Measurements from ENCODE around the gene CILP. TPM values are rescaled to one million over a fixed set of nuclear protein-coding genes. Genes with fewer than 3 reads are reported as not detected.

CILP gene
- total RNA-seq, 1 experiment from 2014 or later = 0.05 TPM

DNA sequence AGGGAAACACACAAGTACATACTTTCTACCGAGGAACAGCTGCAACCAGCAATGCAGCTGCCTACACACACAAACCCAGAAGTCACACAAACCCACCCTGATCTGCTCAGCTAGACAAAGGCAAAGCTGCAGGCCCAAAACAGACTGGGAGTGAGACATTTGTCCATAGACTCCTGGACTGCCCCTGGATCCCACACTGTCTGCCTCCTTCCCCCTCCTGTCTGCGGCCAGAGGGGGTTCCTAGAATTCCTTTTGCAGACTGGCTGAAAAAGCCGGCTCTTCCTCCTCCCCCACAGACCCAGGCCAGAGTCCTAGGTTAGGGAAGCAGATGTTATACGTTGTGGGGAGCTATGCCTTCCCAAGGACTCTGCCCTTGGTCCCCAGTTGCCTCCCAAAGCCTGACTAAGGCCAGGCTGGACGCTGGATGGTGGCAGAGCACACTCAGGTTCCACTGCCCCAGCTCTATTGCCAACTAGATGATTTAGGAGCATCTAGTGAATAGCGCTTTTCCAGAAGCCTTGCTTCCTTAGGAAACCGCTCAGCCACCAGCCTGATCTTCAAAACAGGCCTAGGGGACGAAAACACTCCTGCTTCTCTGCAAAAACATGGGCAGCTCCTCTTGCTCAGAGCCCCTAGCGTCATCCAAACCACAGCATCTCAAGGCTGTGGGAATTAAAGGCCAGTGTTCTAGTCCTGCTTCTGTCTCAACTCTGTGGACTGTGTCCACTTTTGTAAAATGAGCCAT, 37.4 kb upstream of the CILP start:
- Mint-ChIP-seq H3K27me3 (ENCODE audit: unreplicated experiment) (no peaks in the 10 kb centered on the region), H3K27ac (ENCODE audit: unreplicated experiment) (no peak overlapping the region), H3K4me3 (ENCODE audit: low read depth, unreplicated experiment) (no peak overlapping the region)

DNA sequence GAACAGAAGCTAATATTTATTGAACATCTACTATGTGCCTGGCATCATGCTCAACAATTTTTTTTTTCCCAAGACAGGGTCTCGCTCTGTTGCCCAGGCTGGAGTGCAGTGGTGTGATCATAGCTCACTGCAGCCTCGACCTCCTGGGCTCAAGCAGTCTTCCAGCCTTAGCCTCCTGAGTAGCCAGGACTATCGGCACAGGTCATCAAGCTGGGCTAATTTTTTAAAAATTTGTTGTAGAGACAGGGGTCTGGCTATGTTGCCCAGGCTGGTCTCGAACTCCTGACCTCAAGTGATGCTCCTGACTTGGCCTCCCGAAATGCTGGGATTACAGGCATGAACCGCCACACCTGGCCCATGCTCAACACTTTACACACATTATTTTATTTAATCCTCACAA, 35.7 kb upstream of the CILP start:
- Mint-ChIP-seq H3K36me3 (ENCODE audit: insufficient read depth, unreplicated experiment) (no peaks in the 10 kb centered on the region), H3K4me3 (ENCODE audit: low read depth, unreplicated experiment) (no peak overlapping the region), H3K27ac (ENCODE audit: unreplicated experiment) (no peak overlapping the region), H3K27me3 (ENCODE audit: unreplicated experiment) (no peaks in the 10 kb centered on the region), H3K4me1 (ENCODE audit: low read depth, unreplicated experiment) (no peaks in the 10 kb centered on the region), H3K9me3 (ENCODE audit: low read depth, unreplicated experiment) (no peaks in the 10 kb centered on the region)
- no peak for DNase-seq
- CTCF ChIA-PET = no interaction called here
- BruUV-seq (replicated peaks) = no TSS peak
- intact Hi-C loops (cut with micrococcal nuclease; ENCODE audit: unreplicated experiment) = no loop called here
- TF ChIP-seq, protein P1, sequence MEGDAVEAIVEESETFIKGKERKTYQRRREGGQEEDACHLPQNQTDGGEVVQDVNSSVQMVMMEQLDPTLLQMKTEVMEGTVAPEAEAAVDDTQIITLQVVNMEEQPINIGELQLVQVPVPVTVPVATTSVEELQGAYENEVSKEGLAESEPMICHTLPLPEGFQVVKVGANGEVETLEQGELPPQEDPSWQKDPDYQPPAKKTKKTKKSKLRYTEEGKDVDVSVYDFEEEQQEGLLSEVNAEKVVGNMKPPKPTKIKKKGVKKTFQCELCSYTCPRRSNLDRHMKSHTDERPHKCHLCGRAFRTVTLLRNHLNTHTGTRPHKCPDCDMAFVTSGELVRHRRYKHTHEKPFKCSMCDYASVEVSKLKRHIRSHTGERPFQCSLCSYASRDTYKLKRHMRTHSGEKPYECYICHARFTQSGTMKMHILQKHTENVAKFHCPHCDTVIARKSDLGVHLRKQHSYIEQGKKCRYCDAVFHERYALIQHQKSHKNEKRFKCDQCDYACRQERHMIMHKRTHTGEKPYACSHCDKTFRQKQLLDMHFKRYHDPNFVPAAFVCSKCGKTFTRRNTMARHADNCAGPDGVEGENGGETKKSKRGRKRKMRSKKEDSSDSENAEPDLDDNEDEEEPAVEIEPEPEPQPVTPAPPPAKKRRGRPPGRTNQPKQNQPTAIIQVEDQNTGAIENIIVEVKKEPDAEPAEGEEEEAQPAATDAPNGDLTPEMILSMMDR (IDR thresholded peaks at IDR 0.05; ENCODE audit: unreplicated experiment) = no peak

More for the DNA sequence above, 37.4 kb upstream of the CILP start:
- H3K36me3 Mint-ChIP-seq (ENCODE audit: insufficient read depth, unreplicated experiment) = no peaks in the 10 kb centered on the region
- intact Hi-C loops (cut with micrococcal nuclease; ENCODE audit: unreplicated experiment) = no loop called here
- no peaks in the 10 kb centered on the region for H3K9me3 Mint-ChIP-seq (ENCODE audit: low read depth, unreplicated experiment)
- CTCF ChIA-PET = interaction anchor here (0.6 kb wide), 1 partner anchor 497 kb away, joined by 3 read pairs; no protein-coding TSS in a partner anchor
- H3K4me1 Mint-ChIP-seq (ENCODE audit: low read depth, unreplicated experiment) = no peaks in the 10 kb centered on the region
- no TSS peak for BruUV-seq (replicated peaks)
- TF ChIP-seq, protein P1 (IDR thresholded peaks at IDR 0.05; ENCODE audit: unreplicated experiment) = no peak
- no peak for DNase-seq

DNA sequence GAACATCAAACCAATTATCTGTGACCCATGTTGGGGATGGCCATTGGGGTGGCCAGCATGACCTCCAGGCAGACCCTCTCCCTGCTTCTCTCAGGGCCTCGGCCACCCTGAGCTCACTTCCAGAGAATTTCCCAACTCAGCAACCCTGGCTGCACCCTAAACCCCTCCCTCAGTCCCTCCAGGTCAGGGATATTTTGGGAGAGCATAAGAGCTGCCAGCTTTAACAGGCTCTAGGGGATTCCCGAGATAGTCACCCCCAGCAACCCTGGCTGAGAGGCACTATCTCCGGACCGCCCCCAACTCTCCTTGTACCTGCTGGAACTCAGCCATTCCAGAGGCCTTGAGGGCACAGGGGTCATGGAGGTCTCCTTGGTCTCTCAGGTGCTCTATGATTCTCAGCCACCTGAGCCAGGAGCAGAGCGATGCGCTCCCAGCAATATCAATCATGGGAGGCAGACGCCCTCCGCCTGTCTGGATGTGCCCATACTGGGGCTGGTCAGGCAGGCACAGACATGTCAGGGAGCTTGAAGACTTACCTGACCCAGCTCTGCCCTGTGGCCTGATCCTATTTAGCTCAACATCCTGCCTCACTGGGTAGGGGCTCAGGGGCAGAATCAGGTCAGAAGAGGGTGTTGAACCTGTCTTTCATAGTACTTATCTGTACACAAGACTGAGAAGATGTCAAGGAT, 34.9 kb upstream of the CILP start:
- no peak for DNase-seq
- H3K36me3 Mint-ChIP-seq (ENCODE audit: insufficient read depth, unreplicated experiment) = no peaks in the 10 kb centered on the region
- no peaks in the 10 kb centered on the region for H3K27me3 Mint-ChIP-seq (ENCODE audit: unreplicated experiment)
- no peak overlapping the region for H3K27ac Mint-ChIP-seq (ENCODE audit: unreplicated experiment)
- intact Hi-C loops (cut with micrococcal nuclease; ENCODE audit: unreplicated experiment) = no loop called here
- H3K9me3 Mint-ChIP-seq (ENCODE audit: low read depth, unreplicated experiment) = no peaks in the 10 kb centered on the region
- H3K4me1 Mint-ChIP-seq (ENCODE audit: low read depth, unreplicated experiment) = no peaks in the 10 kb centered on the region
- CTCF ChIA-PET = interaction anchor here (0.9 kb wide), 1 partner anchor 10 kb away, joined by 5 read pairs; no protein-coding TSS in a partner anchor
- TF ChIP-seq, protein P1 (IDR thresholded peaks at IDR 0.05; ENCODE audit: unreplicated experiment) = no peak
- BruUV-seq (replicated peaks) = no TSS peak
- no peak overlapping the region for H3K4me3 Mint-ChIP-seq (ENCODE audit: low read depth, unreplicated experiment)

DNA sequence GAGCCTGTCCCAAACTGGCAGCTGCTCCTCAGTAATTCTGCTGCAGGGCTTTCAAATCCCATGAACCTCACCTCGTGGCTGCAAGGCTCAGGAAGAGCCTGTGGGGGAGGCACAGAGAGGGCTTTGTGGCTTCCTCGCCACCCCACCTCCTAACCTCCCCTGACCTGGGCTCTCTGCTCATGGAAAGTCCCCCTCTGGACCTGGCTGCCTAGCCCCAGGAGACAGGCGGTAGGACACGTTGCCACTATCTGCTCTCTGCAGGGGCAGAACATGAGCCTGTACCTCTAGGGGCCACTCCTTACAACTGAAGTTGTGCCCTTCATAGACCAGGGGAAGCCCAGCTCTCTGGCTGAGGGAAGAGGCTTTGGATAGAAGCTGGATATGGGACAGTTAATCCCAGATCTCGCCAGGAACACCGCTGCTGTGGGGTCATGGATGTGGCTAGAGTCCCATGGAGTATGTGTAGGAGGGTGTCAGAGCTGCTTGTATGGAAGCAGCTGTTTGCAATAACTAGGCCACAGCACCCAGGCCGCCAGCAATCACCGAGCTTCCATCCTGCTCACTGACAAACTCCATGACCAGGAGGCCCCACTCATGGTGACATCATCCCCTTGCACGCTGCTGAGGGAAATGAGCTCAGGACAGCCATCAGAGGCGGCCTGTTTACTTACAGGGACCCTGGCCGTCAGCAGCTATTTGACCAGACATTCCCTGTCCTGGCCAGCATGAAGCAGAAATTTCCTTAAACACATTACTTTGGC, 34.0 kb upstream of the CILP start:
- TF ChIP-seq, protein P1 (IDR thresholded peaks at IDR 0.05; ENCODE audit: unreplicated experiment) = no peak
- CTCF ChIA-PET = interaction anchor here (0.9 kb wide), 1 partner anchor 11 kb away, joined by 5 read pairs; no protein-coding TSS in a partner anchor

More for the DNA sequence above, 34.0 kb upstream of the CILP start:
- H3K4me3 Mint-ChIP-seq (ENCODE audit: low read depth, unreplicated experiment) = no peak overlapping the region
- no peaks in the 10 kb centered on the region for H3K36me3 Mint-ChIP-seq (ENCODE audit: insufficient read depth, unreplicated experiment)
- no peak overlapping the region for H3K27ac Mint-ChIP-seq (ENCODE audit: unreplicated experiment)
- no peaks in the 10 kb centered on the region for H3K27me3 Mint-ChIP-seq (ENCODE audit: unreplicated experiment)
- intact Hi-C loops (cut with micrococcal nuclease; ENCODE audit: unreplicated experiment) = no loop called here
- no peaks in the 10 kb centered on the region for H3K4me1 Mint-ChIP-seq (ENCODE audit: low read depth, unreplicated experiment)
- H3K9me3 Mint-ChIP-seq (ENCODE audit: low read depth, unreplicated experiment) = no peaks in the 10 kb centered on the region
- no TSS peak for BruUV-seq (replicated peaks)
- no peak for DNase-seq

All from Calu3 (cell line).